HepG2 (cell line): ENCODE results near the gene RAB29. TPM values are rescaled to one million over a fixed set of nuclear protein-coding genes. Genes with fewer than 3 reads are reported as not detected.
A peak's percentile ranks its signal among the peaks of the same experiment; 100 is the strongest.

Experiments used
- CBX2 ChIP-seq, 2 experiments: fragments of 200-600 bp in 1 of 2; sonication (generic); formaldehyde crosslinking in 1 of 2; IDR thresholded peaks; 2 replicates each; pipeline versions ENCODE4 v1.7.0 to v1.8.1; 2018 to 2022; ENCODE audit warnings: low read depth in 2 of 2, low read length in 1 of 2, mild to moderate bottlenecking in 1 of 2, missing genetic modification reagents in 1 of 2
- ISX ChIP-seq: sonication (generic); formaldehyde crosslinking; conservative IDR thresholded peaks from 2 replicates; pipeline ENCODE4 v1.5.0; 2020; ENCODE audit warnings: missing genetic modification reagents
- KDM5A ChIP-seq: fragments of 200-600 bp; sonication (generic); IDR thresholded peaks from 2 replicates; pipeline ENCODE4 v1.7.0; 2018; ENCODE audit warnings: antibody characterized with exemption, mild to moderate bottlenecking, low read length, borderline replicate concordance
- KMT2B ChIP-seq: IDR thresholded peaks from 2 replicates; pipeline ENCODE4 v1.6.1; 2016; ENCODE audit warnings: missing genetic modification reagents, missing compliant biosample characterization
- MEIS2 ChIP-seq: sonication (generic); formaldehyde crosslinking; IDR thresholded peaks from 2 replicates; pipeline ENCODE4 v1.9.0; 2021; ENCODE audit warnings: mild to moderate bottlenecking, missing genetic modification reagents
- MLX ChIP-seq: IDR thresholded peaks from 2 replicates; pipeline ENCODE4 v1.6.1; 2016
- POLR2A ChIP-seq, 2 experiments: IDR thresholded peaks; 2 replicates each; pipeline ENCODE4 v1.6.1; 2011; ENCODE audit warnings: low read depth in 2 of 2, low read length in 2 of 2, mild to moderate bottlenecking in 1 of 2, moderate library complexity in 1 of 2; ENCODE audit not compliant: insufficient read depth in 1 of 2
- SIN3A ChIP-seq: IDR thresholded peaks from 2 replicates; pipeline ENCODE4 v1.6.1; 2011; ENCODE audit warnings: low read depth, mild to moderate bottlenecking, control low read depth, low read length, borderline replicate concordance
- TEAD3 ChIP-seq: optimal IDR thresholded peaks from 2 replicates; pipeline ENCODE3; 2016; ENCODE audit warnings: borderline replicate concordance
- THAP9 ChIP-seq: sonication (generic); formaldehyde crosslinking; IDR thresholded peaks from 2 replicates; pipeline ENCODE4; 2020; ENCODE audit warnings: missing genetic modification reagents, mild to moderate bottlenecking, borderline replicate concordance
- ZHX1 ChIP-seq: sonication (generic); formaldehyde crosslinking; IDR thresholded peaks from 2 replicates; pipeline ENCODE4 v1.8.1; 2022; ENCODE audit warnings: low read depth, mild to moderate bottlenecking, missing genetic modification reagents
- ZNF10 ChIP-seq: sonication (generic); formaldehyde crosslinking; IDR thresholded peaks from 2 replicates; pipeline ENCODE4 v1.4.0; 2020; ENCODE audit warnings: mild to moderate bottlenecking, low read depth, missing genetic modification reagents, borderline replicate concordance
- ZNF121 ChIP-seq: sonication (generic); formaldehyde crosslinking; IDR thresholded peaks from 2 replicates; pipeline ENCODE4 v1.5.0; 2020; ENCODE audit warnings: mild to moderate bottlenecking, missing genetic modification reagents
- ZNF564 ChIP-seq: sonication (generic); formaldehyde crosslinking; IDR thresholded peaks from 2 replicates; pipeline ENCODE4 v1.8.1; 2023; ENCODE audit warnings: mild to moderate bottlenecking, missing genetic modification reagents
- ZNF652 ChIP-seq: IDR thresholded peaks from 2 replicates; pipeline ENCODE4 v1.6.1; 2016; ENCODE audit warnings: low read depth, borderline replicate concordance
- ZNF724P ChIP-seq: sonication (generic); formaldehyde crosslinking; IDR thresholded peaks from 2 replicates; pipeline ENCODE4 v1.8.0; 2022; ENCODE audit warnings: missing genetic modification reagents, borderline replicate concordance
- ZNF740 ChIP-seq: sonication (generic); formaldehyde crosslinking; IDR thresholded peaks from 2 replicates; pipeline ENCODE4 v1.4.0; 2020; ENCODE audit warnings: missing genetic modification reagents
- ZNF747 ChIP-seq: sonication (generic); formaldehyde crosslinking; IDR thresholded peaks from 2 replicates; pipeline ENCODE4 v1.8.1; 2023; ENCODE audit warnings: missing genetic modification reagents, mild to moderate bottlenecking, borderline replicate concordance
- polyA plus RNA-seq, 8 experiments: library from polyadenylated mRNA; depleted of rRNA in 3 of 8; stranded (reverse) in 7 of 8; unstranded in 1 of 8; fragments of >200 nt; fragmentation: Illumina TruSeq in 4 of 8; extraction: Trizol in 4 of 8; gene quantifications; 2 replicates each; pipeline versions ENCODE4 v1.2.1 to v1.2.3, GENCODE V29; 2011 to 2016; ENCODE audit warnings: low read depth in 4 of 8, missing spikeins in 1 of 8, mixed read lengths in 1 of 8; ENCODE audit not compliant: insufficient read depth in 1 of 8
- total RNA-seq, 5 experiments: library from RNA; depleted of rRNA; stranded (reverse); fragments of >200 nt; fragmentation: Illumina TruSeq; extraction: Trizol; gene quantifications; 2 replicates each; pipeline ENCODE4 v1.2.3, GENCODE V29; 2016; ENCODE audit warnings: low read depth in 1 of 5

Gene RAB29
- total and polyA plus RNA-seq, 2 of the 13 experiments (the other 11 are each of a cell fraction or from before 2014, with no cell fraction given), result 8.7 to 10.1 TPM

- TF ChIP-seq THAP9, result no peak
- 0 out of 2 replicates have a peak, but pooled peaks have one; percentile 1 for TF ChIP-seq MLX
- peak; percentile 10; the same call in 1 of the 2 replicates for TF ChIP-seq SIN3A
- TF ChIP-seq ISX, result no peak
- TF ChIP-seq ZNF724P (CRISPR knock-in tag), result 0 out of 2 replicates have a peak, but pooled peaks have one; percentile 5
- TF ChIP-seq ZNF747 (CRISPR knock-in tag), result no peak
- 0 out of 2 replicates have a peak, but pooled peaks have one; percentile 79 for TF ChIP-seq KDM5A
- no peak for TF ChIP-seq ZNF10 (CRISPR knock-in tag)
- no peak for TF ChIP-seq MEIS2
- TF ChIP-seq ZNF652 (CRISPR knock-in tag), result peak; percentile 66
- peak; percentile 6; the same call in 1 of the 2 replicates for TF ChIP-seq ZNF564
- no peak for TF ChIP-seq ZNF121 (CRISPR knock-in tag)
- TF ChIP-seq CBX2 (IDR thresholded peaks at IDR 0.05; ENCODE audit: low read depth, low read length), result no peak
- no peak for TF ChIP-seq CBX2 (CRISPR knock-in tag; IDR thresholded peaks at IDR 0.05; ENCODE audit: low read depth)
- TF ChIP-seq KMT2B (CRISPR knock-in tag), result 0 out of 2 replicates have a peak, but pooled peaks have one; percentile 38
- TF ChIP-seq TEAD3 (CRISPR knock-in tag), result peak; percentile 15
- peak in 1 of 2 experiments; percentile 27; a peak in 1 of 4 replicates for TF ChIP-seq POLR2A (IDR thresholded peaks at IDR 0.05; ENCODE audit: insufficient read depth in 1 of 2, low read depth in 2 of 2, low read length in 2 of 2)
- TF ChIP-seq ZNF740 (CRISPR knock-in tag), result no peak
- 0 out of 2 replicates have a peak, but pooled peaks have one; percentile 3 for TF ChIP-seq ZHX1 (CRISPR knock-in tag)
Observed at GRCh38 chr1:205748403-205749233, 26.7 kb downstream of the RAB29 start (continued).
